GM12878 (cell line): Measurements from ENCODE around the gene XPNPEP2. TPM values are rescaled to one million over a fixed set of nuclear protein-coding genes. Genes with fewer than 3 reads are reported as not detected.
A peak's percentile ranks its signal among the peaks of the same experiment; 100 is the strongest.

ENCODE experiments used
- ATF3 ChIP-seq: IDR thresholded peaks from 2 replicates; pipeline ENCODE4 v1.6.1; 2011; ENCODE audit warnings: low read depth, mild to moderate bottlenecking, low read length, moderate library complexity, borderline replicate concordance; ENCODE audit errors: extremely low read depth
- BHLHE40 ChIP-seq, 2 experiments: fragments of 450-650 bp in 1 of 2; IDR thresholded peaks; 2 replicates each; pipeline ENCODE4 v1.6.1; 2011 to 2017; ENCODE audit warnings: low read depth in 2 of 2, borderline replicate concordance in 1 of 2, improper control_type of control experiment in 1 of 2, low read length in 1 of 2, mild to moderate bottlenecking in 1 of 2
- EGR1 ChIP-seq, 2 experiments: IDR thresholded peaks; 1 replicate in 1 of 2; 2 replicates in 1 of 2; pipeline ENCODE4 v1.6.1; 2011 to 2012; ENCODE audit warnings: low read depth in 2 of 2, low read length in 2 of 2, borderline replicate concordance in 1 of 2, mild to moderate bottlenecking in 1 of 2, moderate library complexity in 1 of 2
- EP300 ChIP-seq, 2 experiments: fragments of 150-350 bp in 1 of 2; IDR thresholded peaks; 2 replicates each; pipeline ENCODE4 v1.6.1; 2011 to 2012; ENCODE audit warnings: low read depth in 2 of 2, low read length in 2 of 2, borderline replicate concordance in 1 of 2, improper control_type of control experiment in 1 of 2, inconsistent platforms in 1 of 2; ENCODE audit not compliant: control insufficient read depth in 1 of 2
- EZH2 ChIP-seq: IDR thresholded peaks from 2 replicates; pipeline ENCODE4 v1.6.1; 2012; ENCODE audit warnings: low read depth, mild to moderate bottlenecking, control low read depth, inconsistent platforms, low read length, borderline replicate concordance; ENCODE audit not compliant: control insufficient read depth
- JUNB ChIP-seq: IDR thresholded peaks from 2 replicates; pipeline ENCODE4 v1.6.1; 2016; ENCODE audit warnings: antibody characterized with exemption, mild to moderate bottlenecking
- MYC ChIP-seq: IDR thresholded peaks from 2 replicates; pipeline ENCODE4 v1.6.1; 2011; ENCODE audit warnings: mild to moderate bottlenecking, low read length, moderate library complexity, inconsistent platforms; ENCODE audit not compliant: insufficient read depth, insufficient replicate concordance, insufficient read length, severe bottlenecking
- NR2C1 ChIP-seq: fragments of 450-650 bp; IDR thresholded peaks from 2 replicates; pipeline ENCODE4 v1.6.1; 2017; ENCODE audit warnings: antibody characterized with exemption, mild to moderate bottlenecking, moderate library complexity
- PKNOX1 ChIP-seq: fragments of 450-650 bp; IDR thresholded peaks from 2 replicates; pipeline ENCODE4 v1.6.1; 2016; ENCODE audit warnings: mild to moderate bottlenecking
- RELA ChIP-seq: fragments of 450-650 bp; IDR thresholded peaks from 2 replicates; pipeline ENCODE4 v1.8.0; 2014; ENCODE audit warnings: borderline replicate concordance; ENCODE audit not compliant: partially characterized antibody
- RELB ChIP-seq: fragments of 450-650 bp; IDR thresholded peaks from 2 replicates; pipeline ENCODE4 v1.6.1; 2017; ENCODE audit warnings: low read depth, mild to moderate bottlenecking, moderate library complexity
- REST ChIP-seq: IDR thresholded peaks from 2 replicates; pipeline ENCODE4 v1.6.1; 2012; ENCODE audit warnings: mild to moderate bottlenecking, low read depth, low read length
- RUNX3 ChIP-seq: IDR thresholded peaks from 2 replicates; pipeline ENCODE4 v1.6.1; 2012; ENCODE audit warnings: low read length, inconsistent platforms
- SMAD5 ChIP-seq: IDR thresholded peaks from 2 replicates; pipeline ENCODE4 v1.6.1; 2016; ENCODE audit warnings: antibody characterized with exemption, low read depth
- SMARCA5 ChIP-seq: fragments of 450-650 bp; IDR thresholded peaks from 2 replicates; pipeline ENCODE4 v1.6.1; 2017; ENCODE audit warnings: mild to moderate bottlenecking
- SPI1 ChIP-seq: IDR thresholded peaks from 2 replicates; pipeline ENCODE4 v1.6.1; 2011; ENCODE audit warnings: low read depth, mild to moderate bottlenecking, low read length, moderate library complexity, borderline replicate concordance; ENCODE audit not compliant: insufficient read depth
- TCF12 ChIP-seq: IDR thresholded peaks from 2 replicates; pipeline ENCODE4 v1.6.1; 2011; ENCODE audit warnings: low read depth, mild to moderate bottlenecking, low read length
- WRNIP1 ChIP-seq: IDR thresholded peaks from 2 replicates; pipeline ENCODE4 v1.6.1; 2011; ENCODE audit warnings: low read depth, low read length, improper control_type of control experiment, borderline replicate concordance
- YBX1 ChIP-seq: fragments of 450-650 bp; IDR thresholded peaks from 2 replicates; pipeline ENCODE4 v1.6.1; 2016; ENCODE audit warnings: antibody characterized with exemption
- ZNF217 ChIP-seq: fragments of 450-650 bp; IDR thresholded peaks from 2 replicates; pipeline ENCODE4 v1.6.1; 2017; ENCODE audit warnings: antibody characterized with exemption, mild to moderate bottlenecking
- ZNF24 ChIP-seq: fragments of 450-650 bp; IDR thresholded peaks from 2 replicates; pipeline ENCODE4 v1.6.1; 2017; ENCODE audit warnings: antibody characterized with exemption, mild to moderate bottlenecking
- ZNF274 ChIP-seq: IDR thresholded peaks from one replicate; pipeline ENCODE4 v1.8.0; 2011; ENCODE audit not compliant: insufficient read length, insufficient read depth
- ZSCAN29 ChIP-seq: fragments of 450-650 bp; IDR thresholded peaks from 2 replicates; pipeline ENCODE4 v1.6.1; 2017; ENCODE audit warnings: mild to moderate bottlenecking, moderate library complexity
- polyA plus RNA-seq, 11 experiments: library from polyadenylated mRNA; depleted of rRNA in 4 of 11; unstranded in 6 of 11; stranded (reverse) in 5 of 11; fragments of >200 nt; fragmentation: Nextera tagmentation in 4 of 11; fragmentation: Illumina TruSeq in 1 of 11; extraction: Ambion mirVana in 4 of 11; extraction: Trizol in 1 of 11; gene quantifications; 1 replicate in 1 of 11; 2 replicates in 10 of 11; pipeline versions ENCODE4 v1.2.1 to v1.2.3, GENCODE V29; 2011 to 2016; ENCODE audit warnings: inconsistent platforms in 2 of 11, missing spikeins in 2 of 11, low read depth in 1 of 11
- total RNA-seq, 4 experiments: library from RNA; depleted of rRNA in 3 of 4; stranded (reverse); fragments of >200 nt in 3 of 4; fragmentation: Illumina TruSeq in 1 of 4; extraction: Trizol in 1 of 4; gene quantifications; 2 replicates each; pipeline versions ENCODE4 v1.2.1 to v1.2.3, GENCODE V29; 2013 to 2021

XPNPEP2 gene
- total and polyA plus RNA-seq, 10 of the 15 experiments (the other 5 are each of a cell fraction or from before 2014, with no cell fraction given) = 0.04 to 0.37 (median 0.15) TPM

GRCh38 chrX:129777218-129778030 lies 38.6 kb downstream of the XPNPEP2 start (continued):
- no peak for TF ChIP-seq RELB
- no peak for TF ChIP-seq RUNX3
- no peak for TF ChIP-seq EGR1 (IDR thresholded peaks at IDR 0.05; ENCODE audit: borderline replicate concordance in 1 of 2, low read depth in 2 of 2, low read length in 2 of 2)
- TF ChIP-seq SMAD5 = peak; percentile 64; the same call in 1 of the 2 replicates
- TF ChIP-seq EZH2 = no peak
- TF ChIP-seq SPI1 = peak; percentile 66; the same call in 1 of the 2 replicates
- no peak for TF ChIP-seq WRNIP1
- TF ChIP-seq JUNB = no peak
- no peak for TF ChIP-seq ZNF24
- TF ChIP-seq BHLHE40 (IDR thresholded peaks at IDR 0.05; ENCODE audit: borderline replicate concordance in 1 of 2, low read depth in 2 of 2, low read length in 1 of 2) = peak in 1 of 2 experiments; percentile 53; a peak in 1 of 4 replicates
- TF ChIP-seq YBX1 = no peak
- TF ChIP-seq TCF12 = 0 out of 2 replicates have a peak, but pooled peaks have one; percentile 42
- no peak for TF ChIP-seq MYC
- TF ChIP-seq RELA = no peak
- TF ChIP-seq ZNF217 = no peak
- no peak for TF ChIP-seq ATF3
- TF ChIP-seq EP300 (IDR thresholded peaks at IDR 0.05; ENCODE audit: borderline replicate concordance in 1 of 2, control insufficient read depth in 1 of 2, low read depth in 2 of 2, low read length in 2 of 2) = peak in 1 of 2 experiments; percentile 28; a peak in 1 of 4 replicates
- TF ChIP-seq SMARCA5 = no peak
- TF ChIP-seq ZNF274 = no peak
- no peak for TF ChIP-seq ZSCAN29
- 0 out of 2 replicates have a peak, but pooled peaks have one; percentile 5 for TF ChIP-seq NR2C1
- no peak for TF ChIP-seq PKNOX1
- TF ChIP-seq REST = no peak
